ENCODE data around the gene CD8A.
"Not testable (repeated sequence)": the region's sequence is repeated elsewhere in the genome, so short reads cannot be mapped to it uniquely, and the experiment has no call there.

Gene CD8A

GRCh38 chr2:86776532-86776931 lies 14.2 kb downstream of the CD8A start:
- DNase-seq (ENCODE audit: low read depth) = no peak

GRCh38 chr2:86775338-86775737 lies 15.4 kb downstream of the CD8A start:
- no peak for DNase-seq (ENCODE audit: low read depth)

- DNase-seq (ENCODE audit: low read depth) = no peak
These were observed 15.9 kb downstream of the CD8A start for GRCh38 chr2:86774862-86775261.

- no peak for DNase-seq (ENCODE audit: low read depth)
These were observed 18.1 kb downstream of the CD8A start for GRCh38 chr2:86772611-86773010.

GRCh38 chr2:86770816-86771301 lies 19.9 kb downstream of the CD8A start:
- no peak for DNase-seq (ENCODE audit: low read depth)

GRCh38 chr2:86769838-86770237 lies 20.9 kb downstream of the CD8A start:
- DNase-seq (ENCODE audit: low read depth) = no peak

GRCh38 chr2:86768189-86768949 lies 22.3 kb downstream of the CD8A start:
- DNase-seq (ENCODE audit: low read depth) = no peak

GRCh38 chr2:86765310-86765695 lies 25.4 kb downstream of the CD8A start:
- no peak for DNase-seq (ENCODE audit: low read depth)

GRCh38 chr2:86764661-86765309 lies 25.9 kb downstream of the CD8A start:
- no peak for DNase-seq (ENCODE audit: low read depth)

- DNase-seq (ENCODE audit: low read depth) = no peak
These were observed 30.3 kb downstream of the CD8A start for GRCh38 chr2:86760371-86760770.

GRCh38 chr2:86758405-86758804 lies 32.3 kb downstream of the CD8A start:
- no peak for DNase-seq (ENCODE audit: low read depth)

GRCh38 chr2:86753606-86754005 lies 37.1 kb downstream of the CD8A start:
- DNase-seq (ENCODE audit: low read depth) = no peak

- DNase-seq (ENCODE audit: low read depth) = no peak
These were observed 37.8 kb downstream of the CD8A start for GRCh38 chr2:86752934-86753333.

GRCh38 chr2:86751778-86752177 lies 38.9 kb downstream of the CD8A start:
- DNase-seq (ENCODE audit: low read depth) = no peak

- DNase-seq (ENCODE audit: low read depth) = no peak
These were observed 40.4 kb downstream of the CD8A start for GRCh38 chr2:86750240-86750839.

GRCh38 chr2:86747711-86748639 lies 42.7 kb downstream of the CD8A start:
- DNase-seq (ENCODE audit: low read depth) = no peak

- DNase-seq (ENCODE audit: low read depth) = no peak
These were observed 43.8 kb downstream of the CD8A start for GRCh38 chr2:86746939-86747338.

- DNase-seq (ENCODE audit: low read depth) = no peak
These were observed 46.6 kb downstream of the CD8A start for GRCh38 chr2:86744152-86744551.

GRCh38 chr2:86741889-86742498 lies 48.7 kb downstream of the CD8A start:
- not testable (repeated sequence) for DNase-seq (ENCODE audit: low read depth)

GRCh38 chr2:86739889-86740288 lies 50.8 kb downstream of the CD8A start:
- DNase-seq (ENCODE audit: low read depth) = not testable (repeated sequence)

- not testable (repeated sequence) for DNase-seq (ENCODE audit: low read depth)
These were observed 51.2 kb downstream of the CD8A start for GRCh38 chr2:86739485-86739884.

- DNase-seq (ENCODE audit: low read depth) = not testable (repeated sequence)
These were observed 55.8 kb downstream of the CD8A start for GRCh38 chr2:86734896-86735295.
